ENCODE results near the gene PRTN3.
A peak's percentile ranks its signal among the peaks of the same experiment; 100 is the strongest.
"Not testable (repeated sequence)": the region's sequence is repeated elsewhere in the genome, so short reads cannot be mapped to it uniquely, and the experiment has no call there.

PRTN3 gene

DNA sequence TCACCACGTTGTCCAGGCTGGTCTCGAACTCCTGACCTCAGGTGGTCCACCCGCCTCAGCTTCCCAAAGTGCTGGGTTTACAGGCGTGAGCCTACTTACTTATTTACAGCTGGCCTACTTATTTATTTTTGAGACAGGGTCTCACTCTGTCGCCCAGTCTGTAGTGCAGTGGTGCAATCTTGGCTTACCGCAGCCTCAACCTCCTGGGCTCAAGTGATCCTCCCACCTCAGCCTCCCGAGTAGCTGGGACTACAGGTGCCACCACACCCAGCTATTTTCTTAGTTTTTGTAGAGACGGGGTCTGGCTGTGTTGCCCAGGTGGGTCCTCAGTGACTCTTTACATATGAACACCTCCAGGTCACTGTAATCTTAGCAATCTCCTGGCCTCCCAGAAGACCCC, 8.4 kb downstream of the PRTN3 start:
- not testable (repeated sequence) for DNase-seq

GRCh38 chr19:850221-850978, 9.6 kb downstream of the PRTN3 start:
- peak; percentile 38 for DNase-seq

DNA sequence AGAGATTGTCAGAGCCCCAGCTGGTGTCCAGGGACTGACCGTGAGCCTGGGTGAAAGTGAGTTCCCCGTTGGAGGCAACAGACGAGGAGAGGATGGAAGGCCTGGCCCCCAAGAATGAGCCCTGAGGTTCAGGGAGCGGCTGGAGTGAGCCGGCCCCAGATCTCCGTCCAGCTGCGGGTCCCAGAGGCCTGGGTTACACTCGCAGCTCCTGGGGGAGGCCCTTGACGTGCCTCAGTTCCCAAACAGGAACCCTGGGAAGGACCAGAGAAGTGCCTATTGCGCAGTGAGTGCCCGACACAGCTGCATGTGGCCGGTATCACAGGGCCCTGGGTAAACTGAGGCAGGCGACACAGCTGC, 10.2 kb downstream of the PRTN3 start:
- no peak for DNase-seq

DNA sequence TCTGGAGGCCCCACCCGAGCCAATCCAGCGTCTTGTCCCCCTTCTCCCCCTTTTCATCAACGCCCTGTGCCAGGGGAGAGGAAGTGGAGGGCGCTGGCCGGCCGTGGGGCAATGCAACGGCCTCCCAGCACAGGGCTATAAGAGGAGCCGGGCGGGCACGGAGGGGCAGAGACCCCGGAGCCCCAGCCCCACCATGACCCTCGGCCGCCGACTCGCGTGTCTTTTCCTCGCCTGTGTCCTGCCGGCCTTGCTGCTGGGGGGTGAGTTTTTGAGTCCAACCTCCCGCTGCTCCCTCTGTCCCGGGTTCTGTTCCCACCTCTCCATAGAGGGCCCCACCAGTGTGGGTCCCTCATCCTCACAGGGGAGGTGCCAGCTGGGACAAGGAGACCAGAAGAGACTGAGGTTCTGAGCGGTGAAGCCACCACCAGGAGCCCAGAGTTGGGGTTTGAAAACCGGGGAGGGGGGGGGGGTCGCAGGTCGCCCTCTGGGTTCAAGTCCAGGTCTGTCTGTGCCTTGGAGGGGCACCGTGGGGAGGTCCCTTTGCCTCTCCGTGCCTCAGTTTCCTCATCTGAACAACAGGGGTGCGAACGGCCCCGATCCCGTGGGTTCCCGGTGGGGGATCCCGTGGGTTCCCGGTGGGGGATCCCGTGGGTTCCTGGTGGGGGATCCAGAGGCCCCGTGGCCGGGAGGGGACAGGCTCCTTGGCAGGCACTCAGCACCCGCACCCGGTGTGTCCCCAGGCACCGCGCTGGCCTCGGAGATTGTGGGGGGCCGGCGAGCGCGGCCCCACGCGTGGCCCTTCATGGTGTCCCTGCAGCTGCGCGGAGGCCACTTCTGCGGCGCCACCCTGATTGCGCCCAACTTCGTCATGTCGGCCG, 11.6 kb downstream of the PRTN3 start, which contains the start of gene ELANE:
Gene ELANE (plus strand): TSS at position 168 of the 878 bp plus-strand sequence. CDS start 26 bp downstream, at position 194.
- DNase-seq = no peak

DNA sequence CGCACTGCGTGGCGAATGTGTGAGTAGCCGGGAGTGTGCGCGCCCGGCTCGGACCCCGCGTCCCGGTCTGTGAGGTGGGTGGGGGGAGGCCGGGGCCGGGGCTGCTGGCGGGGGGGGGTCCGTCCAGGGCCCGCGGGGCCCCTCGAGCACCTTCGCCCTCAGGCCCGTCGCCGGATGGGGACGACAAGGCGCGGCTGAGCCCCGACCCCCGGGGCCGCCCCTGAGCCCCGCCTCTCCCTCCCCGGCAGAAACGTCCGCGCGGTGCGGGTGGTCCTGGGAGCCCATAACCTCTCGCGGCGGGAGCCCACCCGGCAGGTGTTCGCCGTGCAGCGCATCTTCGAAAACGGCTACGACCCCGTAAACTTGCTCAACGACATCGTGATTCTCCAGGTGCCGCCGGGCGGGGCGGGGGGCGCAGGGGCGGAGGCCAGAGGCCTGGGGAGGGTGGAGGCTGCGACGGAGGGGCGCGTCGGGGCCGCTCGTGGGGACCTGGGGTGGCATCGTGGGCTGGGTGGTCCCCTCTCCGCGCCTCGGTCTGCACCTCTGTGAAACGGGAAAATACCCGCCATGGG, 12.3 kb downstream of the PRTN3 start:
- no peak for DNase-seq

GRCh38 chr19:853614-854220, 12.9 kb downstream of the PRTN3 start:
- DNase-seq = not testable (repeated sequence)

DNA sequence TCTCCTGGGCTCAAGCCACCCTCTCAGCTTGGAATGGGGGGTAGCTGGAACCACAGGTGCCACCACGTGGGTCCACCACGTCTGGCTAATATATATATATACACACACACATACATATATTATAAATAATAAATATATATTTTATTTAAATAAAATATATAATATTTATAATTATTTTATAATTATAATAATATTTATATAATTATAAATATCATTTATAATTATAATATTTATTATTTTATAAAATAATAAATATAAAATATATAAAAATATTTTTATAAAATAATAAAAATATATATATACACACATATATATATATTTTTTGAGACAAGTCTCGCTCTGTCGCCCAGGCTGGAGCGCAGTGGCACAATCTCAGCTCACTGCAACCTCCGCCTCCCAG, 13.8 kb downstream of the PRTN3 start:
- no peak for DNase-seq

DNA sequence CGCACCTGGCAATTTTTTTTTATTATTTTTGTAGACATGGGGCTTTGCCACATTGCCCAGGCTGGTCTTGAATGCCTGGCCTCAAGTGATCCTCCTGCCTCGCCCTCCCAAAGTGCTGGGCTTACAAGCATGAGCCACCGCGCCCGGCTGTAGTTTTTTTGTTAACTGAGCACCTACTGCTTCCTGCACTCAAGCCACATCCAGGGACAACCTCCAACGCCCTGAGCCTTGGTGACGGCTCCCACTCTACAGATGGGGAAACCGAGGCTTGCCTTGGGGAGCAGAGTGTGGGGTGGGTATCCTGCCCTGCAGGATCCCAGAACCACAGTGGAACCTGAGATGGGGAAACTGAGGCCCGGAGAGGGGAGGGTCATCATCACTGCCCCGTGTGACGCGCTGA, 14.3 kb downstream of the PRTN3 start:
- no peak for DNase-seq

GRCh38 chr19:855566-856120, 14.8 kb downstream of the PRTN3 start:
- no peak for DNase-seq

GRCh38 chr19:858284-858683, 17.5 kb downstream of the PRTN3 start:
- no peak for DNase-seq

DNA sequence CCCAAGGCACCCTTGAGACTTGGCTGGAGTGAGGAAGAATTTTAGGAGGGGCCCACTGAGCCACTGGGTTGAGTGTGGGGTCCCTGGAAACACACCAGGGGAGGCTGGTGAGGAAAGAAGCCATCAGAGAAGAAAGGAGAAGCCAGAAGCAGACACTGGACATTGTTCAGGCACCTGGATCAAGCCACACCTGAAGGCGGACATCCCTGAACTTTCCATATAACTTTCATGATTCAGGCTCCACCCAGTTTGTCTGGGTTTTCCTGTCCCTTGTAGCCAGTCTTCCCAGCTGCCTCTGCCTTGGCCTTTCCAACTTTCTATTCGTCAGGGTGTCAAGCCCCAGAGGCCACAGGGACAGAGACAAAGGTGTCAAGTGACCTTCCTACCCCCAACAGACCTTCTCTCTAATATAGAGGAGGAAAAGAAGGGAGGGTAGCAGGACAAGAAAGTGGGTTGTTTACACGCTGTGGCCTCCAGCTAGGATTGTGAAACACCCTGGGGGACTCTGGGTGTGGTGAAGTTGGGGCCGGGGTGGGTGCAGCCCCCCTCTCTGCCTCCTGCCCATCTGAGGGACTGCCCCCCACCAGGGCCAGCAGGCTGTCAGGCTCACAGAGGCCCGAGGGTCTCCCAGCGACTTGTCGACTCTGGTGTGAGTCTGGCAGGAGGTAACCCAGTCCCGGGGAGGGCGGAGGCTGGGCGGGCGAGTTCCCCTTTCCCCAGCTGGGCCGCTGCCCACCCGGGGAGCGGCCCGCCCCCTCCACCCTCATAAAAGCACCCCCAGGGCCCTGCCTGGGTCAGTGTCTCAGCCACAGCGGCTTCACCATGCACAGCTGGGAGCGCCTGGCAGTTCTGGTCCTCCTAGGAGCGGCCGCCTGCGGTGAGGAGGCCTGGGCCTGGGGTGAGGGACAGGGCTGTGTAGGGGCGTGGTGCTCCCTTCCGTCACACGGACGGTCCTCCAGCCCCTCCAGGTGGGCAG, 18.4 kb downstream of the PRTN3 start, which contains the start of gene CFD:
Gene CFD (plus strand): TSS at position 797 of the 976 bp plus-strand sequence. CDS start 26 bp downstream, at position 823.
- DNase-seq = no peak

DNA sequence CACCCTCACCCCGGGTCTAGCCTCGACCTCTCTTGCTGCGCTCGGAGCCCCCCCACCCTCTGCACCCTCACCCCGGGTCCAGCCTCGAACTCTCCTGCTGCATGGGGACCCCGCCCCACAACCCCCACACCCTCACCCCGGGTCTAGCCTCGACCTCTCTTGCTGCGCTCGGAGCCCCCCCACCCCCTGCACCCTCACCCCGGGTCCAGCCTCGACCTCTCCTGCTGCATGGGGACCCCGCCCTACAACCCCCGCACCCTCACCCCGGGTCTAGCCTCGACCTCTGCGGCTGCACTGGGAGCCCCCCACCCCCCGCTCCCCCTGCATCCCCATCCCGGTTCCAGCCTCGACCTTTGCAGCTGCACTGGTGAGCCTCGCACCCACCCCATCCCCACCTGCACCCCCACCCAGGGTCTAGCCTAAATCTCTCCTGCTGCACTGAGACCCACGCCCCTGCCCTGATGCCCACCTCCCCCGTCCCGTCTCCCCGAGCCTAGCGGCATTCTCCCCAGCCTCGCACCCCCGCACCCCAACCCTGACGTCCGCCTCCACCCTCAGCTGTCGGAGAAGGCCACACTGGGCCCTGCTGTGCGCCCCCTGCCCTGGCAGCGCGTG, 20.4 kb downstream of the PRTN3 start:
- no peak for DNase-seq

- DNase-seq = peak; percentile 83
Observed at GRCh38 chr19:861756-862580, 21.2 kb downstream of the PRTN3 start.

DNA sequence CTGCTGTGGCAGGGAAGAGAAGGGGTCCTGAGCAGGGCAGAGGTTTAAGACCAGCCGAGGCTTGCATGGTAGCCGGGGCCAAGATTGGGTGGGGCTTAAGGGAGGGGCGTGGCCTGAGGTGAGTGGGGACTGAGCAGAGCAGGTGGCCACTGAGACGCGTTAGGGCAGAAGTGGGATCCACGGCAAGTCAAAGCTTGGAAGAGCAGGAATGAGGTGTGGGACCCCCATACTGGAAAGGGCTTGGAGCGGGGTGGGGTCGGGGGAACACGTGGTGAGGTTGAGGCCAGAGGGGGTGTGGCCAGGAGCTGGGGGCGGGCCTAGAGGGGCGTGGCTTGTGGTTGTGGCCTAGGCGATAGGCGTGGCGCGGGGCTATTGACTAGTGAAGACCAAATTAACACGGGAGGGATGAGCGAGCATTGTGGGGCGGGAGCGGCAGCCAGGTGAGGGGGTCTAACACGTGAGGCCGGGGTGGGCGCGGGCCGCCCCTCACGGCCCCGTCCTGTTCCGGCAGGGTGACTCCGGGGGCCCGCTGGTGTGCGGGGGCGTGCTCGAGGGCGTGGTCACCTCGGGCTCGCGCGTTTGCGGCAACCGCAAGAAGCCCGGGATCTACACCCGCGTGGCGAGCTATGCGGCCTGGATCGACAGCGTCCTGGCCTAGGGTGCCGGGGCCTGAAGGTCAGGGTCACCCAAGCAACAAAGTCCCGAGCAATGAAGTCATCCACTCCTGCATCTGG, 21.9 kb downstream of the PRTN3 start:
- DNase-seq = peak; percentile 90

- no peak for DNase-seq
Observed at GRCh38 chr19:863315-863620, 22.5 kb downstream of the PRTN3 start.

DNA sequence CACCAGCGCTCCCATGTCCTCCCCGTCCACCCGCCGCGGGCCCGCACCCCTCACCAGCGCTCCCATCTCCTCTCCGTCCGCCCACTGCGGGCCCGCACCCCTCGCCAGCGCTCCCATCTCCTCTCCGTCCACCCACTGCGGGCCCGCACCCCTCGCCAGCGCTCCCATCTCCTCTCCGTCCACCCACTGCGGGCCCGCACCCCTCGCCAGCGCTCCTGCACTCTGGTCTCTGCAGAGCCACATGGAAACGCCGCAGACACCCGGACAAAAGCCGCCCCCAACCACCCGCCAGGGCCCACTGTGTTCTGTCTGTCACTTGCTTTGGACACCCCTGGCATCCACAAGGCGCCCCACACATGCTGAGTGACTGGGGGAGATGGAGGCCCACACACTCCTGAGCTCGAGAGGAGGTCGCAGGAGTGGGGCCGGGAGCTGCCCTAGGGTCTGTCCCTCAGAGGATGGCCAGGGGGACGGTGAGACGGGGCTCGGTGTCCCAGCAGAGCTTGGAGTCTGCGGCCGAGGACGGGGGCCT, 26.0 kb downstream of the PRTN3 start:
- DNase-seq = no peak

DNA sequence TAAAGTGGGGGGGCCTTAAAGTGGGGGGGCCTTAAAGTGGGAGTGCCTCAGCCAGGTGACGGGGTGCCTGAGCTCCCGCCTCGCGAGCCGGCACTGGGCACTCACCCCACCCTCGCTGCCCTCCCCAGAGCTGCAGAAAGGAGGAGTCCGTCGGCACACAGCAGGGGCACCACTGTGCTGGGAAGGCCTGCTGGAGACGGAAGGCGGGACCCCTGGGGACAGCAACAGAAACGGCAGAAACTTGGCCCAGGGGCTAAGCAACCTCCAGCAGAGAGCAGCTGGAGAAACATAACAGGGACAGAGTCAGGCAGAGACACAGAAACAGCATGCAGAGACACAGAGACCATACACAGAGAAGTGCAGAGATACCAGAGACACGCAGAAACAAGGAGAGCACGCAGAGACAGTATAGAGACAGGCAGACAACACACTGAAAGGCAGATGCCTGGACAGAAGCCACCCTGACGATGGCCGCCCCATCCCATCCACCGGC, 26.5 kb downstream of the PRTN3 start:
- DNase-seq = no peak

GRCh38 chr19:867855-868457, 27.2 kb downstream of the PRTN3 start:
- no peak for DNase-seq

Data from activated CD4-positive, alpha-beta T cell treated with anti-CD3 and anti-CD28 coated beads for 48 hours (primary cell).